HG03280 (cell line): ENCODE data around the gene THBS3.
A peak's percentile ranks its signal among the peaks of the same experiment; 100 is the strongest.
"Not testable (repeated sequence)": the region's sequence is repeated elsewhere in the genome, so short reads cannot be mapped to it uniquely, and the experiment has no call there.

Experiments
- ATAC-seq: cut with Tn5 transposase; IDR thresholded peaks from one replicate; pipeline ENCODE4 v1.9.1; 2021; ENCODE audit warnings: mild to moderate bottlenecking, moderate library complexity; ENCODE audit not compliant: unreplicated experiment

The THBS3 gene

GRCh38 chr1:155235375-155235774 is 27.7 kb upstream of the THBS3 start:
- ATAC-seq: not testable (repeated sequence)

GRCh38 chr1:155233502-155233901 is 25.8 kb upstream of the THBS3 start:
- ATAC-seq: not testable (repeated sequence)

GRCh38 chr1:155232001-155232978 is 24.6 kb upstream of the THBS3 start:
- not testable (repeated sequence) for ATAC-seq

- ATAC-seq: not testable (repeated sequence)
Measured at GRCh38 chr1:155231302-155231701, 23.6 kb upstream of the THBS3 start.

GRCh38 chr1:155228096-155228427 is 20.4 kb upstream of the THBS3 start:
- no peak for ATAC-seq

- ATAC-seq: peak; percentile 93
Measured at GRCh38 chr1:155227261-155228095, 19.8 kb upstream of the THBS3 start.

- ATAC-seq: no peak
Measured at GRCh38 chr1:155226910-155227260, 19.2 kb upstream of the THBS3 start.

GRCh38 chr1:155226188-155226909 is 18.7 kb upstream of the THBS3 start:
- ATAC-seq: peak; percentile 26

- not testable (repeated sequence) for ATAC-seq
Measured at GRCh38 chr1:155225404-155225759, 17.7 kb upstream of the THBS3 start.

GRCh38 chr1:155223047-155223446 is 15.3 kb upstream of the THBS3 start:
- ATAC-seq: no peak

GRCh38 chr1:155220211-155220965 is 12.7 kb upstream of the THBS3 start:
- not testable (repeated sequence) for ATAC-seq

- no peak for ATAC-seq
Measured at GRCh38 chr1:155219592-155220031, 11.9 kb upstream of the THBS3 start.

- no peak for ATAC-seq
Measured at GRCh38 chr1:155218854-155219591, 11.3 kb upstream of the THBS3 start.

- ATAC-seq: not testable (repeated sequence)
Measured at GRCh38 chr1:155214702-155215101, 7.0 kb upstream of the THBS3 start.

- not testable (repeated sequence) for ATAC-seq
Measured at GRCh38 chr1:155212051-155212440, 4.3 kb upstream of the THBS3 start.

- ATAC-seq: not testable (repeated sequence)
Measured at GRCh38 chr1:155211381-155212050, 3.8 kb upstream of the THBS3 start.

GRCh38 chr1:155210314-155211104 is 2.8 kb upstream of the THBS3 start:
- ATAC-seq: no peak

GRCh38 chr1:155209312-155209721 is 1.6 kb upstream of the THBS3 start:
- ATAC-seq: no peak
